ENCODE results near the gene CD160.
"Not testable (repeated sequence)": the region's sequence is repeated elsewhere in the genome, so short reads cannot be mapped to it uniquely, and the experiment has no call there.

- TF ChIP-seq TSHZ2 (CRISPR knock-in tag; IDR thresholded peaks at IDR 0.05); ARNTL (CRISPR knock-in tag; IDR thresholded peaks at IDR 0.05; ENCODE audit: borderline replicate concordance, low read depth); BACH2 (CRISPR knock-in tag; IDR thresholded peaks at IDR 0.05; ENCODE audit: borderline replicate concordance); ZNF8 (CRISPR knock-in tag; IDR thresholded peaks at IDR 0.05); ZFP3 (CRISPR knock-in tag; IDR thresholded peaks at IDR 0.05); SNAI2 (CRISPR knock-in tag; IDR thresholded peaks at IDR 0.05); PATZ1 (CRISPR knock-in tag; IDR thresholded peaks at IDR 0.05; ENCODE audit: borderline replicate concordance); RARB (CRISPR knock-in tag; IDR thresholded peaks at IDR 0.05); POU6F1 (CRISPR knock-in tag; IDR thresholded peaks at IDR 0.05; ENCODE audit: borderline replicate concordance, low read depth); PPARA (CRISPR knock-in tag; IDR thresholded peaks at IDR 0.05; ENCODE audit: borderline replicate concordance); CREB5 (CRISPR knock-in tag; IDR thresholded peaks at IDR 0.05; ENCODE audit: low read depth); ZFP30 (CRISPR knock-in tag; IDR thresholded peaks at IDR 0.05); ZNF70 (CRISPR knock-in tag; IDR thresholded peaks at IDR 0.05); TCF4 (CRISPR knock-in tag; IDR thresholded peaks at IDR 0.05; ENCODE audit: borderline replicate concordance): not testable (repeated sequence)
Measured at GRCh38 chr1:145686078-145686477, 33.2 kb upstream of the CD160 start.

Measured in SK-N-SH treated with all-trans-retinoic acid at 6 μM for 48 hours (cell line).